GM21529 (cell line): ENCODE measurements around the gene C12orf42.
"Not testable (repeated sequence)": the region's sequence is repeated elsewhere in the genome, so short reads cannot be mapped to it uniquely, and the experiment has no call there.

Experiments
- ATAC-seq: cut with Tn5 transposase; IDR thresholded peaks from one replicate; pipeline ENCODE4 v1.9.1; 2021; ENCODE audit not compliant: unreplicated experiment

Gene C12orf42

GRCh38 chr12:103498990-103499389 lies 3.2 kb upstream of the C12orf42 start:
- no peak for ATAC-seq

- no peak for ATAC-seq
Observed at GRCh38 chr12:103494734-103495468, 867 bp downstream of the C12orf42 start.

DNA sequence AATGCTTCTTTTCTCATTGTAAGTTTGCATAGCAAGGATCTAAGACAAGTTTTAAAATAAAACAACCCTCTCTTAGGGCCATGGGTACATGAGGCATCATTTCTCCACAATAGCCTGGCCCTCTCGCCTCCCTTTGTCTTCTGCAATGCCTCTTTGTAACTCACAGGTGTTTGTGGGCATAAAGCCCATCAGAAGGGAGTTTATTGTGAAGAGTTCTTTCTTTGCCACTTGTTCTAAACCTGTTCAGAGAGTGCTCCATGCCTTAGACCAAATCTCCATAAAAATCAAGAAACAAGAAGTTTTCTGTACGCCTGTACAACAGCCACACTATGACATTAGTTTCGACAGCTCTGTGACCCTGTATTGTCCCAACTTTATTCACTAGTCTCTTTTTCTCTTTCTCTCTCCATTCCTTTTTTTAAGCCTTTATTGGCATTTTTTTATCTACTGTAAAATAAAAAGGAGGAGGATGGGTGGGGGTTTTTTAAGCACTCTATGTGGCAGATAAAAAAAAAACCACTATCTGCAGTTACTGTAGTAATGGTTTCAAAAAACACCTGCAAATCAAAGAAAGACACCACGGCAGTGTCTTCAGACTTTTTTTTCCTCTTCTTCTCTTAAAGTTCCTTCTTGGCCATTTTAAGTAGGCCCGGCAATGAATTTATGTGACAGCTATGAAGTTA lies 1.6 kb downstream of the C12orf42 start:
- no peak for ATAC-seq

DNA sequence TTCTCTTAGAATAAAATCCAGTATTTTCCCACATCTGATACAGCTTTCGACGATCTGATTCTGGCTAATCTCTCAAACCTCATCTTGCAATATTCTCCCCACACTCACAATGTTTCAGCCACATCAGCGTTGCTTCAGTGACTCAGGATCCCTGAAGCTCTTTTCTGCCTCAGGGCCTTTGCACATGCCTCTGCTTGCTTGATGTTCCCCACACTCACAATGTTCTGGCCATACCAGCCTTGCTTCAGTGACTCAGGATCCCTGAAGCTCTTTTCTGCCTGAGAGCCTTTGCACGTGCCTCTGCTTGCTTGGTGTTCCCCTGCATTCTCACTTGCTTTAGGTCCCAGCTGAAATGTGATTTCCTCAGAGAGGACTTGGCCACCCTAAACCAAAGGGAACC lies 2.6 kb downstream of the C12orf42 start:
- ATAC-seq: no peak

GRCh38 chr12:103482365-103482764 lies 13.4 kb downstream of the C12orf42 start:
- ATAC-seq: no peak

GRCh38 chr12:103475073-103475472 lies 20.7 kb downstream of the C12orf42 start:
- ATAC-seq: no peak

DNA sequence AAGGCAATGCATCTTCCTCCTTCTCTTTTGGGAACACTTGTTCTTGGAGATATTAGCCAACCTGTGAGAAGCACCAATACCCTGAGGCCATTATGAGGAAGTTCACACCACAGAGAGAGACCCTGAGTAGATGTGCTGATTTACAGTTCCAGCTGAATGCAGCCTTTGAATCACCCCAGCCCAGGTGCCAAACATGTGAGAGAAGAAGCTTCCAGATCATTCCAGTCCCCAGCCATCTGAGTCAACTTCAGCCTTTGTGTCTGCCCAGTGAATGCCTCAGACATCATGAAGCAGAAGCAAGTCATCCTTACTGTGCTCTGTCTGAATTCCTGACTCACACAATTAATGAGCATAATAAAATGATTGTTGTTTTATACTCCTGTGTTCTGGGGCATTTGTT lies 25.1 kb downstream of the C12orf42 start:
- ATAC-seq: no peak

DNA sequence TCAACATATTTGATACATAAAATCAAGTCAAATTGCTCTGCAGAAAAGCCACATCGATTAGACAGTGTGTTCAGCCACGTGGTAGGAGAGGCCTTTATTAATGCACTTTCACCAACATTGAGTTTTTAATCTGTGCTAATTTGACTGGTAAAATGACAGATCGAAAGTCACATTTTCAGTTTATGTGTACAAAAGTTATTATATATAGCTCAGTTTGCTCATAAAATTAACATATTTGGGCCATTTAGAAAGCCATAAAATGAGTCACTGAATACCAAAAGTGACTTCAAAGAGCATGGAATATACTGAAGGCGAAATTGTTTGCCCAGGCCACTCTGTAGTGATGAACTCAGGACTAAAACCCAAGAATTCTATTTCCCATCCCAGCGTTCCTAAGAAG lies 26.0 kb downstream of the C12orf42 start:
- ATAC-seq: no peak

- no peak for ATAC-seq
Observed at GRCh38 chr12:103468837-103469236, 26.9 kb downstream of the C12orf42 start.

GRCh38 chr12:103462675-103463074 lies 33.1 kb downstream of the C12orf42 start:
- ATAC-seq: peak; percentile 97

DNA sequence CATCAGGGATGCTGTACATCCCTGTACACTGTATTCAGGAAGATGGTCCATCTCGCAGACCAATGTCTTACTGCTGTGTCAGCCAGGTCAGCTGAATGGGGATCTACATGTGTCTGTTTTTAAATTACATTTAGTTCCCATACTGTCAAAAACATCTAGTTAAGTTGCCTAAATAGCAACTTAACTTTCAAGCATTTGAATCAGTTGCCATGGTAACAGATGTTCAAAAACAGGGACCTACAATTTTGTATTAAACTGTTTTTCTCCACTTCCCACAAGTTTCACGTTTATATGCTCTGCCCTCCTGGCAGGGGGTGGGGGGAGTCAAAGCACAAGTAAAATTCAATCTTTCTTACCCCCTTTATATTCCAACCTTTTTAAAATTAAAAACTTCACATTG lies 38.3 kb downstream of the C12orf42 start:
- no peak for ATAC-seq

DNA sequence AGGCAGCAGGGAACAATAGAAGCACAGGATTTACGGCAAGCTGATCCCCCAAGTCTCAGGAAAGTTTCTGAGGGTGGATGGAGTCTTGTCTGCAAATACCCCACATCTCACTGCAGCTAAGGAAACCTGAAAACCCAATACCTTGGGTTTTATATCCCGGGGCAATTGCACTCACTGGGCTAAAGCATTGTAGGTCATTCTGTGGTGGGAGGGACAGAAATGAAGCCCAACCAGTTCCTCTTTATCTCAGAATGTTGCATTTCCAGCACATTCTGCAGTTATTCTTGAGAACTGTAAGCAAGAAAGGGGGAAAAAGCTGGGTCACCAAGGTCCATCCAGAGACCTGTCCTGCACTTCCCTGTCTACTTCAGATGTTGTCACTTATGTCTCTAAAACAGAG lies 39.8 kb downstream of the C12orf42 start:
- no peak for ATAC-seq

DNA sequence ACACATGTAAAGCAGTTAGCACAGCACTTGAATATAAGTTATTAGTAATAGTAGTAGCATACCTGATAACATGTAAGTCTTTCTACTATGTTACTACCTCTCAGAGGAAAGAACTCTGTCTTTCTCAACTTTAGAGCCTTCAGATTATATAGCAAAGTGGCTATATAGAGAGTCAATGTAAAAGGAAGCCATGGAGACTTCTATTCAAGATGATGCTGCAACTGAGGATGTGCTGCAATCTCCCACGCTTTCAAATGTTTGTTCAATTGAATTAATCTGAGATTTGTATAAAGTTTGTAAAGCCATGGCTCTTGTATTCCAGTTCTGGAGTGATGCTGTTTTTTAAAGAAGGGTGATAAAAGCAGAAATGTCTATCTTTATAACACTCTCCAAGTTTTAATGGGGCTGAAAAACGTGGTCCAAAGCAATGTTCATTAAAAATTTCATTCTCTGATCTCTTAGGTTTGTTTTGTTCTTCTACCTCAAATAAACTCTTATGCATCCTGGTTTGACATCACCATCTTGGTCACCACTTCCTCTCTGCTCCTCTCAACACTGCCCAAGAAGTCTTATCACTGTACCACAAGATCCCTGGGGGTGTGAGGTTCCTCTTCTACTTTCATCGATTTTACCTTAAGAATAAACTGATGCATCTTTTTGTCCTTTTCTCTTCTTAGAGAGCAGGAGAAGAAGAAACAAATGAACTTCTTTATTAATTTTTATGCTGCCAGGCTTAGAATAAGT lies 40.6 kb downstream of the C12orf42 start:
- peak; percentile 69 for ATAC-seq

DNA sequence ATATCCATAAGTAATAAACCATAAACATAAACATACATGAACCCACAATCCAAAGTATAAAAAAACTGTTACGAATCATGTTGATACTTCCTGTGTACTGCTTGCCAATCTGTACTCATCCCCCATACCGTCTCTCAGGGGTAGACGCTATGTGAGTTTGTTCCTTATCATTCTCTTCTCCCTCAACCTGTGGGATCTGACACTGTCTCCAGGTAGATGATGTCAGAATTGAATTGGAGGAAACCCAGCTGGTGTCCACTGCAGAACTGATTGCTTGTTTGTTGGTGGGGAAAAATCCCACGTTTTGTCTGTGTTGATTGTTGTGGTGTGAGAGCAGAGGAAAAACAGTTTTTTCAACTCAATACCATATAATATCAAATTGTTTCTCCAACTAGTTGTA lies 50.8 kb downstream of the C12orf42 start:
- ATAC-seq: no peak

- ATAC-seq: peak; percentile 32
Observed at GRCh38 chr12:103442822-103443221, 52.9 kb downstream of the C12orf42 start.

GRCh38 chr12:103442182-103442555 lies 53.6 kb downstream of the C12orf42 start:
- ATAC-seq: no peak

DNA sequence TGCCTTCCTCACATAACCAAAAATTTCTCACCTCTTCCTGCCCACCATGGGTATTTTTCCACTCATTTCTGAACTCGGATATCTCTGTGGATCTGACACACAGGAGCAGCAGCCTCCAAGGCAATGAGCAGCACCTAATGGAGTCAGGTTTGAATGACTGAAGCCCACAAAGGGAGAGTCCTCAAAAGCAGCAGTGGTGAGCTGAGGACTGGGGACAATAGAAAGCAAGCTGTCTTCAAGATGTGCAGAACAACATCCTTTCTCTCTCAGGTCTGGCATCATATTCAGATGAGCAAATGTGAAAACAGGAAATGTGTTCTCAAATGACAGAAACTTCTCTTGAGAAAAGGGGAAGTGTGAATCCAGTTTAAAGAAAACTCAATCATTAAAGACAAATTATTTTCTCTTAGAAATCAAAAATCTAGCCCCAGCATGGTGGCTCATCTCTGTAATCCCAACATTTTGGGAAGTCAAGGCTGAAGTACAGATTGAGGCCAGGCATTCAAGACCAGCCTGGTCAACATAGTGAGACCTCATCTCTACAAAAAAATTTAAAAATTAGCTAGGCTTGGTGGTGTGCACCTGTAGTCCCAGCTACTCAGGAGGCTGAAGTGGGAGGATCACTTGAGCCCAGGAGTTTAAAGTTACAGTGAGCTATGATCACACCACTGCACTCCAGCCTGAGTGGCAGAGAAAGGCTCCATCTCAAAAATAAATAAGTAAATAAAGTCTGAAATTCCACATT lies 54.2 kb downstream of the C12orf42 start:
- peak; percentile 98 for ATAC-seq

- ATAC-seq: not testable (repeated sequence)
Observed at GRCh38 chr12:103434165-103435105, 61.3 kb downstream of the C12orf42 start.

GRCh38 chr12:103431950-103432349 lies 63.8 kb downstream of the C12orf42 start:
- no peak for ATAC-seq

DNA sequence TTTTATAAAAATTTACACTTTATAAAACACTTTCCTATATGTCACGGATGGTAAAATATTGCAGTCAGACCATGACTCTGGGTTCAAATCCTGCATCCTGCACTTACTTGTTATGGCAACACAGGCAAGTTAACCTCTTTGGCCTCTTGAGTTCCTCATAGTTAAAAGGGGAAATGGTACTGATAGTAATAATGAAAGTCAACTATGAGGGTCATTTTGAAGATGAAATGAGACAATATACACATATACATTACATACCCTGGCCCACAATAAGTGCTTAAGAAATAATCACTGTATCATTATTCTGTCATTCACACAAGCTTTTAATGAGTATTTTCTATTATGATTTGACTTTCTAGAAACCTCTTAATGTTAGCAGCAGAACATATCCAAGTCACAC lies 64.4 kb downstream of the C12orf42 start:
- peak; percentile 55 for ATAC-seq
